Adrenal gland (tissue), 12 donors: ENCODE data around the gene PRKCA. TPM values are rescaled to one million over a fixed set of nuclear protein-coding genes. Genes with fewer than 3 reads are reported as not detected.

Source experiments
- DNase-seq, 7 donors: peaks; one replicate each; pipeline ENCODE4 v3.0.0-alpha.2; 2019 to 2020
- H3K27ac ChIP-seq, 5 donors: fragments of 200-600 bp; sonication (generic) in 4 of 5; 1 replicate in 3 of 5; 2 replicates in 2 of 5; pipeline versions ENCODE4 v1.5.1 to v1.8.0; 2016 to 2020; ENCODE audit warnings: mild to moderate bottlenecking in 1 of 5
- H3K27me3 ChIP-seq: fragments of 200-600 bp; 2 replicates; pipeline ENCODE4 v1.8.0; 2021
- H3K36me3 ChIP-seq, 2 donors: fragments of 200-600 bp; replicated peaks in 1 of 2; 1 replicate in 1 of 2; 2 replicates in 1 of 2; pipeline versions ENCODE4 v1.5.1 to v1.8.0; 2018 to 2022
- H3K4me1 ChIP-seq, 2 donors: fragments of 200-600 bp; replicated peaks in 1 of 2; 1 replicate in 1 of 2; 2 replicates in 1 of 2; pipeline versions ENCODE4 v1.5.1 to v1.8.0; 2018 to 2021
- H3K4me3 ChIP-seq, 4 donors: fragments of 200-600 bp; sonication (generic) in 3 of 4; one replicate each; pipeline ENCODE4 v1.5.1; 2016 to 2018
- H3K9me3 ChIP-seq, 3 donors: fragments of 200-600 bp; sonication (generic) in 1 of 3; replicated peaks in 1 of 3; 1 replicate in 2 of 3; 2 replicates in 1 of 3; pipeline versions ENCODE4 v1.5.1 to v1.8.0; 2016 to 2021
- CTCF ChIP-seq, 6 experiments: fragments of 450-650 bp in 4 of 6; fragments of 200-600 bp in 2 of 6; sonication (generic) in 1 of 6; IDR thresholded peaks; 1 replicate in 5 of 6; 2 replicates in 1 of 6; pipeline versions ENCODE4 v1.5.1 to v1.8.0; 2016 to 2021; ENCODE audit warnings: antibody characterized with exemption in 6 of 6, mild to moderate bottlenecking in 2 of 6, moderate library complexity in 1 of 6
- POLR2A ChIP-seq, 2 donors: fragments of 450-650 bp; IDR thresholded peaks; one replicate each; pipeline ENCODE4 v1.6.1; 2017; ENCODE audit warnings: antibody characterized with exemption in 2 of 2, mild to moderate bottlenecking in 2 of 2, moderate library complexity in 1 of 2
- WGBS, 4 donors: extraction: QIAGEN DNeasy Blood & Tissue Kit in 2 of 4; methylation state at CpG; one replicate each; pipeline versions ENCODE4 v1.1.5 to v1.1.7; 2013 to 2017; 5-methylcytosine and 5-hydroxymethylcytosine counted together
- intact Hi-C, 2 donors: fragments of 100-400 bp; cut with DNase I; formaldehyde crosslinking; loops; one replicate each; pipeline versions ENCODE4 v1.14.1 to v1.15.0; 2022 to 2023
- polyA plus RNA-seq, 3 donors: library from polyadenylated mRNA; stranded (reverse); fragments of 200-250 nt in 2 of 3; fragments of 350-450 nt in 1 of 3; fragmentation: Illumina TruSeq in 1 of 3; extraction: RNeasy Lipid Tissue Mini Kit (QIAGEN cat#74804) in 1 of 3; gene quantifications; one replicate each; pipeline ENCODE4 v1.2.3, GENCODE V29; 2013 to 2014
- total RNA-seq, 9 donors: library from RNA; depleted of rRNA in 4 of 9; stranded (reverse); fragments of >200 nt in 4 of 9; fragments of 120-200 nt in 1 of 9; fragmentation: NEBNext Ultra II Directional in 1 of 9; extraction: Animal tissue kit (Norgen Biotek cat#: 25700) in 1 of 9; gene quantifications; one replicate each; pipeline versions ENCODE4 v1.1.0 to v1.2.4, GENCODE V29; 2013 to 2023
- donor health status: healthy with polysubstance abuse.
- donor health status: Bipolar disorder and iron deficiency.
- donor health status: DM: yes; HTN: yes; CAD: no.
- donor health status: DM: no; HTN: no; CAD: no.
- donor health status: DM: no; HTN: no; CAD: no.
- donor health status: DM: yes; HTN: yes; CAD: no.

The PRKCA gene
- total and polyA plus RNA-seq, 12 donors: 15.1 to 202 (median 84.1) TPM

GRCh38 chr17:66493283-66494019 lies 191.0 kb downstream of the PRKCA start:
- Histone ChIP-seq H3K36me3 (no peaks in the 10 kb centered on the region), H3K4me1 (peaks cover 0 to 30% of the 10 kb centered on the region in 2 donors), H3K27ac (peak overlapping the region in 1 of 5 donors; percentile 11), H3K9me3 (no peaks in the 10 kb centered on the region), H3K27me3 (no peaks in the 10 kb centered on the region), H3K4me3 (no peak overlapping the region)
- intact Hi-C loops: no loop called here
- peak in 1 of 7 donors; percentile 43 for DNase-seq
- WGBS, 4 donors: 63 to 71% (median 68%) methylated on average over 4 of the region's 4 CpGs
- TF ChIP-seq POLR2A (IDR thresholded peaks at IDR 0.05) (no peak), CTCF (IDR thresholded peaks at IDR 0.05) (no peak)

- intact Hi-C loops: no loop called here
- H3K4me3 ChIP-seq: no peak overlapping the region
- TF ChIP-seq CTCF (IDR thresholded peaks at IDR 0.05) (no peak), POLR2A (IDR thresholded peaks at IDR 0.05) (no peak)
- H3K27me3 ChIP-seq: no peaks in the 10 kb centered on the region
- 72 to 84% (median 80%) methylated on average over 5 of the region's 5 CpGs for WGBS, 4 donors
- no peaks in the 10 kb centered on the region for H3K36me3 ChIP-seq
- peaks cover 0 to 30% of the 10 kb centered on the region in 2 donors for H3K4me1 ChIP-seq
- DNase-seq: no peak
- peak overlapping the region in 1 of 5 donors; percentile 6 for H3K27ac ChIP-seq
- H3K9me3 ChIP-seq: no peaks in the 10 kb centered on the region
Measured at GRCh38 chr17:66494023-66494803, 191.8 kb downstream of the PRKCA start.

GRCh38 chr17:66495035-66495434 lies 192.6 kb downstream of the PRKCA start:
- peaks cover 0 to 30% of the 10 kb centered on the region in 2 donors for H3K4me1 ChIP-seq
- DNase-seq: no peak
- no peak for TF ChIP-seq CTCF (IDR thresholded peaks at IDR 0.05)
- H3K36me3 ChIP-seq: no peaks in the 10 kb centered on the region
- no peak overlapping the region for H3K4me3 ChIP-seq
- no peaks in the 10 kb centered on the region for H3K9me3 ChIP-seq
- WGBS, 4 donors: 76 to 96% (median 94%) methylated on average over 2 of the region's 2 CpGs
- H3K27ac ChIP-seq: no peak overlapping the region
- no peaks in the 10 kb centered on the region for H3K27me3 ChIP-seq
- intact Hi-C loops: no loop called here

GRCh38 chr17:66496306-66496705 lies 193.9 kb downstream of the PRKCA start:
- Histone ChIP-seq H3K27me3 (no peaks in the 10 kb centered on the region), H3K27ac (no peak overlapping the region), H3K9me3 (no peaks in the 10 kb centered on the region), H3K36me3 (no peaks in the 10 kb centered on the region), H3K4me3 (no peak overlapping the region), H3K4me1 (peaks cover 0 to 26% of the 10 kb centered on the region in 2 donors)
- WGBS, 4 donors: 78 to 87% (median 87%) methylated on average over 5 of the region's 5 CpGs
- TF ChIP-seq POLR2A (IDR thresholded peaks at IDR 0.05): no peak
- no peak for TF ChIP-seq CTCF (IDR thresholded peaks at IDR 0.05)
- no peak for DNase-seq
- intact Hi-C loops: no loop called here
